HCT116 (cell line): Measurements from ENCODE around the gene TRMU.

ENCODE experiments used
- CEBPB ChIP-seq: IDR thresholded peaks from 2 replicates; pipeline ENCODE4 v1.6.1; 2012; ENCODE audit warnings: low read depth
- EZH2phosphoT487 ChIP-seq: fragments of 200-600 bp; IDR thresholded peaks from 2 replicates; pipeline ENCODE4 v1.6.1; 2018; ENCODE audit warnings: antibody characterized with exemption, borderline replicate concordance
- POLR2A ChIP-seq: IDR thresholded peaks from 2 replicates; pipeline ENCODE4 v1.7.0; 2011; ENCODE audit warnings: borderline replicate concordance; ENCODE audit not compliant: insufficient read depth, insufficient read length; ENCODE audit errors: extremely low read depth
- POLR2AphosphoS5 ChIP-seq: IDR thresholded peaks from 2 replicates; pipeline ENCODE4 v1.6.1; 2011; ENCODE audit warnings: mild to moderate bottlenecking, low read depth, low read length, moderate library complexity
- ZFX ChIP-seq: fragments of 450-650 bp; IDR thresholded peaks from 2 replicates; pipeline ENCODE4 v1.6.1; 2017
- TF ChIP-seq, protein P1 (sequence below), 3 experiments: fragments of 200-600 bp in 1 of 3; sonication (generic) in 1 of 3; IDR thresholded peaks in 2 of 3; conservative IDR thresholded peaks in 1 of 3; 2 replicates each; pipeline ENCODE4 v1.5.1; 2012 to 2017; ENCODE audit warnings: low read depth in 2 of 3, low read length in 2 of 3, antibody characterized with exemption in 1 of 3, borderline replicate concordance in 1 of 3, control low read depth in 1 of 3, mild to moderate bottlenecking in 1 of 3, mixed read lengths in 1 of 3, mixed run types in 1 of 3, moderate library complexity in 1 of 3; ENCODE audit not compliant: insufficient read depth in 1 of 3
- TF ChIP-seq, protein P2 (sequence below): IDR thresholded peaks from 2 replicates; pipeline ENCODE4 v1.6.1; 2011; ENCODE audit warnings: mild to moderate bottlenecking, low read length, moderate library complexity; ENCODE audit not compliant: insufficient replicate concordance; ENCODE audit errors: extremely low read depth

DNA sequence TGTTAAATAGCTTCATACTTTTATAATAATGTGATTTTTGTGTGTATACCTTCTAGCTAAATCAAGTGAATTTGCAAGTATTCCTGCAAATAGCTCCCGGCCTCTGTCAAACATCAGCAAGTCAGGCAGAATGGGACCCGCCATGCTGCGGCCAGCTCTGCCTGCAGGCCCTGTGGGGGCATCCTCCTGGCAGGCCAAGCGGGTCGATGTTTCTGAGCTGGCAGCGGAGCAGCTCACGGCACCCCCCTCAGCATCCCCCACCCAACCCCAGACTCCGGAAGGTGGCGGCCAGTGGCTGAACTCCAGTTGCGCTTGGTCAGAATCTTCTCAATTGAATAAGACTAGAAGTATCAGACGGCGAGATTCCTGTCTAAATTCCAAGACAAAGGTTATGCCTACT lies 19.5 kb upstream of the TRMU start:
- TF ChIP-seq EZH2phosphoT487 (no peak), POLR2A (no peak), ZFX (no peak), CEBPB (no peak), POLR2AphosphoS5 (no peak)
- TF ChIP-seq, protein P1, sequence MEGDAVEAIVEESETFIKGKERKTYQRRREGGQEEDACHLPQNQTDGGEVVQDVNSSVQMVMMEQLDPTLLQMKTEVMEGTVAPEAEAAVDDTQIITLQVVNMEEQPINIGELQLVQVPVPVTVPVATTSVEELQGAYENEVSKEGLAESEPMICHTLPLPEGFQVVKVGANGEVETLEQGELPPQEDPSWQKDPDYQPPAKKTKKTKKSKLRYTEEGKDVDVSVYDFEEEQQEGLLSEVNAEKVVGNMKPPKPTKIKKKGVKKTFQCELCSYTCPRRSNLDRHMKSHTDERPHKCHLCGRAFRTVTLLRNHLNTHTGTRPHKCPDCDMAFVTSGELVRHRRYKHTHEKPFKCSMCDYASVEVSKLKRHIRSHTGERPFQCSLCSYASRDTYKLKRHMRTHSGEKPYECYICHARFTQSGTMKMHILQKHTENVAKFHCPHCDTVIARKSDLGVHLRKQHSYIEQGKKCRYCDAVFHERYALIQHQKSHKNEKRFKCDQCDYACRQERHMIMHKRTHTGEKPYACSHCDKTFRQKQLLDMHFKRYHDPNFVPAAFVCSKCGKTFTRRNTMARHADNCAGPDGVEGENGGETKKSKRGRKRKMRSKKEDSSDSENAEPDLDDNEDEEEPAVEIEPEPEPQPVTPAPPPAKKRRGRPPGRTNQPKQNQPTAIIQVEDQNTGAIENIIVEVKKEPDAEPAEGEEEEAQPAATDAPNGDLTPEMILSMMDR (IDR thresholded peaks at IDR 0.05 in 2 of 3, conservative IDR thresholded peaks at IDR 0.05 in 1 of 3; ENCODE audit: borderline replicate concordance in 1 of 3, insufficient read depth in 1 of 3, low read depth in 2 of 3, low read length in 2 of 3), result no peak
- TF ChIP-seq, protein P2, sequence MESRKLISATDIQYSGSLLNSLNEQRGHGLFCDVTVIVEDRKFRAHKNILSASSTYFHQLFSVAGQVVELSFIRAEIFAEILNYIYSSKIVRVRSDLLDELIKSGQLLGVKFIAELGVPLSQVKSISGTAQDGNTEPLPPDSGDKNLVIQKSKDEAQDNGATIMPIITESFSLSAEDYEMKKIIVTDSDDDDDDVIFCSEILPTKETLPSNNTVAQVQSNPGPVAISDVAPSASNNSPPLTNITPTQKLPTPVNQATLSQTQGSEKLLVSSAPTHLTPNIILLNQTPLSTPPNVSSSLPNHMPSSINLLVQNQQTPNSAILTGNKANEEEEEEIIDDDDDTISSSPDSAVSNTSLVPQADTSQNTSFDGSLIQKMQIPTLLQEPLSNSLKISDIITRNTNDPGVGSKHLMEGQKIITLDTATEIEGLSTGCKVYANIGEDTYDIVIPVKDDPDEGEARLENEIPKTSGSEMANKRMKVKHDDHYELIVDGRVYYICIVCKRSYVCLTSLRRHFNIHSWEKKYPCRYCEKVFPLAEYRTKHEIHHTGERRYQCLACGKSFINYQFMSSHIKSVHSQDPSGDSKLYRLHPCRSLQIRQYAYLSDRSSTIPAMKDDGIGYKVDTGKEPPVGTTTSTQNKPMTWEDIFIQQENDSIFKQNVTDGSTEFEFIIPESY, result no peak
